GM18870 (cell line): ENCODE measurements around the gene UBL4B.

Source experiments
- ATAC-seq: cut with Tn5 transposase; IDR thresholded peaks from one replicate; pipeline ENCODE4 v1.9.1; 2021; ENCODE audit warnings: moderate library complexity; ENCODE audit not compliant: unreplicated experiment

UBL4B gene

DNA sequence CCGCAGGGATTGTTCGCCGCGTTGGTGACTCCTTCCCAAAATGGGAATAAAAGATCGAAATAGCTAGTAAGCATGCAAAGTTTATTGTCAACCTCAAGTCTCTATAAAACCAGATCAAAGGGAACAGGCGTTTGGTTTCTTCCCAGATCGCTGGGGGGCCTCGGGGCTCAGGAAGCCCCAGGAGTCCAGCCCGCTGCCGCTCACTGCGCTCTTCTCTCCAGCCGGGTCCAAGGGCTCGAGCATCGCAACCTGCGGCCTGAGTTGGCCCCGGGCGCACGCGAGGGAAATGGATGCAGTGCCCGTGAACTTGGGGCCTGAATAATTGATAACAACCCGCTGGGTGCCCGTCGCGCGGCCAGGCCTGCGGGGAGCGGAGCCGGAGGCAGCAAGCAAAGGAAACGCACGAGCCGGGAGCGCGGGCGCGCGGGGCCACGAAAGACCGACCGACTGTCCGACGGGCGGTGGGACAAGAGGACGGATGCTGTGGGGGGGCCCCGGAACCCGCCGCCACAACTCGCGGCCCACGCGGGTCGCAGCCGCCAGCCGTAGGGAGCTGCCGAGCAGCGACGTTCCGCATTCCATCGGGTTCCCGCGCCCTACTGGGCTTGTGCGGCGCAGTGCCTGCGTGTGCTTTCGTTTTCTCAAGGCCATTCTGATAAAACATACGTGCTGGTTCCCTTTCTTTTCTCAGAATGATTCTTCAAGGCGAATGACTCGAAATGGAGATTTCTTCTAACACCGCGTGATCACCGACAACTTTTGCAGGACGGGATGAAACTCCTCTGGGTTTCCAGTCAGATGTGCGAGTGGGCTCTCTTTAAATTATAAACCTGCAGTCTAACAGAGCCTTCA lies 27.8 kb upstream of the UBL4B start:
- no peak for ATAC-seq

- ATAC-seq = no peak
Measured at GRCh38 chr1:110085671-110086070, 26.6 kb upstream of the UBL4B start.

- ATAC-seq = no peak
Measured at GRCh38 chr1:110086961-110087360, 25.3 kb upstream of the UBL4B start.

GRCh38 chr1:110087812-110088738 lies 24.2 kb upstream of the UBL4B start:
- no peak for ATAC-seq

- no peak for ATAC-seq
Measured at GRCh38 chr1:110088739-110089316, 23.4 kb upstream of the UBL4B start.

DNA sequence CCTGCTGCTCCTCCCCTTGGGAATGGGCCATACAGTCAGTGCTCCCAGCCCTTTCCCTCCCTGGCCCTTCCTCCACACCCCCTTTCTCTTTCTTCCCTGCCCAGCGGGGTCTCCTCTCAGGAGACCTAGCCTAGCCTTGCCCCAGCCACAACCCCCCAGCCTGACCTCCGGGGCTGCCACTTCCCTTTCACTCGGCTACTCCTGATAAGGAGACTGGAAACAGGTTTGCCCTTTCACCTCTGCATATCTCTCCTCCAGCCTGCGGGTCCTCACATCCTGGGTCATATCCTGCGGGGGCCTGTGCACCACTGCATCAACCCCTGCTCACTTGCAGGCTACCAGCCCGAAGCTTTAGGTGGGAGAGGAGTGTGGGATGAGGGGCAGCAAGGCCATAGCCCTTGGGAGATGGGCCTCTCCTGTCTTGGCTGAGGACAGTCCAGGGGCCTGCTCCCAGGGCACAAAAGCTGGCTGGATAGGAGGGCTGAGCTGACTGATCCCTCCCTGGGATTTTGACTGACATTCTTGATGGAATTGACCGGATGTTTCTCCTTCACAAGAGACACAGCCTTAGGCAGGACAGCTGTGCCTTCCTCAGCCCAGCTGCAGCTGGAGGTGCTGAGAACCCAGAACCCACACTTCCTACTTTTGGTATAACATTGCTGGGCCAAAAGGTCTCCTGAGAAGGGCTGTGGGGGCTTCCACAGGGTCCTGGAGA lies 22.5 kb upstream of the UBL4B start:
- no peak for ATAC-seq

DNA sequence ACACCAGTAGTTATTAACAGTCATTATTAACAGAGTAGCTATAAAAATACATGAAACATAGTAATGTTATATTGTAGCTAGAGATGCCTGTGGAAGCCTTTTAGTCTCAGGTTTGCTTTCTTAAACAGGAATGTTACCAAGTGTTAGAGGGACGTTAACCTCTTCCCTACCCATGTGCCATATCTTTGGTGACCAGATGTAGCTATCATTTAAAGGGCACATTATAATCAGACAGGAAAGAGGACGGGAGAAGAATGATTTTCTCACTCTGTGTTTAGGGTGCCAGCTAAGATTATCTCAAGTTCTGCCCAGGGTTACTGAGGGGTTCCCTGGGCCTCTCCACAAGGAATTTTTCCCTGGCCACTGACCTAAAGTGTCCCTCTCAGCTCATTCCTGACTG lies 20.9 kb upstream of the UBL4B start:
- no peak for ATAC-seq

- no peak for ATAC-seq
Measured at GRCh38 chr1:110091791-110092190, 20.5 kb upstream of the UBL4B start.

- ATAC-seq = no peak
Measured at GRCh38 chr1:110092991-110093390, 19.3 kb upstream of the UBL4B start.

GRCh38 chr1:110094931-110095654 lies 17.1 kb upstream of the UBL4B start:
- ATAC-seq = no peak

- ATAC-seq = no peak
Measured at GRCh38 chr1:110097507-110098221, 14.6 kb upstream of the UBL4B start.

DNA sequence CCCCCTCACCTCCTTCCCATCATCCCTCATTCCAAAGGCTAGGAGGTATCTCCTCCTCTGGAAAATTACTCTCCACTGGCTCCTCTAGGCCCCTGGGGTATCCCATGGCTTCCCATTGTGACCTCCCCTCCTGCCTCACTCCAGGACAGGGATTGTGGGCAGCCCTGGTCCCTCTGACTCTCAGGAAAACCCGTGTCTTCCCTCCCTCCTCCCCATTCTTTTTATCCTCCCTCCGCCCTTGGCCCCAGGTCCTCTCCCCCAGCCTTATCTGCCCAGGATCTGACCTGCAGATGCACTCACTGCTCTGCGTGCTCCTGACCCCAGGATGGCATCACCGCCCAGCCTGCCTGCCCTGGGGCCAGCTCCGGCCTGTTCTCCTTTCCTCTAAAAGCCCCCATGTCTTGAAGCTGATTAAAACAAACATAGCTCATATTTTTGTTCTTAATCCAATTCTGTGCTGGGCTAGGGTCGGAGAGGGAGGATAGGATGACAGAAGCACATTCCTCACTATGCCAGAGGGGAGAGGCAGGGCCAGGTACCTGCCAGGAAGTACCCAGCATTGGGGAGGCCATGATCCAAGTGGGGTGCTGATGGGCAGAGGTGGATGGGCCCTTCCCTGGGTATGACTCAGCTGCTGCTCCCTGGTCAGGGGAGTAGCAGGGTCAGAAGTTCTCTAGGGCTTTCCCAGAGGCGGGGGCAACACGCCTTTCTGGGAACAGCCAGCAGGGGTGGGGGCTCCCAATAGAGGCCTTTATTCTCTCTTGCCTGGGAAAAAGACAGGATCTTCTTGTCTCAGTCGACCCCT lies 13.8 kb upstream of the UBL4B start:
- ATAC-seq = no peak

GRCh38 chr1:110100335-110100734 lies 11.9 kb upstream of the UBL4B start:
- no peak for ATAC-seq

DNA sequence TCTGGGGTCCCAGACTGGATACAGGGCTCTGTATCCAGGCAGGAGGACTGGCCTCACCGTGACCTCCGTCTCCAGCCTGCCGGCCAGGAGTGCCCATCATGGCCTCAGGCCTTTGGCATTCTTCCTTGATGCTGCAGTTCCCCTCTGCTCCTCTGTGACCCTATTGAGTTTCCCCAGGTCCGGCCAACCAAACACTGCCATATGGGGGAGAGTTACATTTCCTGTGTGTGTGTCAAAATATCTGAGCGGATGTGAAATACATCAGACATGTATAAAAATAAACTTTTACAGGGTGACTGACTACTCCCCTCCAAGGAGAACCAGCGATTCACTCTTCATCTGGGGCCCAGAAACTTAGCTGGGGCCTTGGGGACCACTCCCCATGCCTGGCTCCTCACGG lies 10.2 kb upstream of the UBL4B start:
- ATAC-seq = no peak

GRCh38 chr1:110106013-110106941 lies 6.0 kb upstream of the UBL4B start:
- no peak for ATAC-seq

- no peak for ATAC-seq
Measured at GRCh38 chr1:110107867-110108469, 4.3 kb upstream of the UBL4B start.

DNA sequence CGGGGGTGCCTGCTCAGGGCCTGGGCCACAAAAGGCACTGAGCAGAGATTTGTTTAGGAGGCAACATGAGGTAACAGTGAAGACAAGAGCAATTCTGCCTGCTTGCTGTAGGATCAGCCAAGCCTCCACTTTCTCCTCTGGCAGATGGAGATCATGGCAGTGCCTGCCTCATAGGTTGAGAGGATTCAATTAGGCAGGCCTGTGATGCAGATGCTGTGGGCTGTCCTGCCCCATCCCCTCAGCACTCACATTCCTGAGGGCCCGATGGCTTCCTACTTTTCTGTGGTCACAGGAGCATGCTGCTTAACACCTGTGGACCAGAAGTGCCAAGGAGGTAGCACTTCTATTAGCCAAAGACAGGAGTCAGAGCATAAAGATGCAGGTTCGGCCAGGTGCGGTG lies 1.2 kb upstream of the UBL4B start:
- ATAC-seq = no peak
